ENCODE measurements around the gene PPA1. TPM values are rescaled to one million over a fixed set of nuclear protein-coding genes. Genes with fewer than 3 reads are reported as not detected.
"Not testable (repeated sequence)": the region's sequence is repeated elsewhere in the genome, so short reads cannot be mapped to it uniquely, and the experiment has no call there.

Gene PPA1
- total RNA-seq, 1 experiment from 2014 or later, result 351 TPM

DNA sequence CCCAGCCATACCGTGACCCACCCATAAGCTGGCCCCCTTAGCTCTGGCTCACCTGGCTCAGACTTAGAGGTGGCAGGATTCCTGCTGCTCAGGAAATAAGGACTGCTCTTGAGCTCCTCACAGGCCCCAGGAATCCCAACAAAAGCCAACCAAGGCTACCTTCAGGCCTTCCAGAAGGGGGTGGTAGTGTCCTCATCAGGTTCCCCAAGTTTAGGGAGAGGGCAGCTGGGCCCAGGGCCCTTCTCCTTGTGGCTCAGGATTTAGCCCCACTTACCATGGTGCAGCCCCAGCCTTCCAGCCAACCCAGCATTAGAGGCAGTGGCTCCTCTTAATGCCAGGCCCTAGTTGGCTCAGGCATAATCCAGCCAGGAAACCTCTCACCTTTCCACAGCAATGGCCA lies 27.0 kb upstream of the PPA1 start:
- no peak for DNase-seq (ENCODE audit: low spot score)
- H3K4me3 ChIP-seq (ENCODE audit: low read depth, low read length, poor library complexity, severe bottlenecking), result no peak overlapping the region
- H3K9me3 ChIP-seq (ENCODE audit: low read depth, low read length, poor library complexity, severe bottlenecking), result no peaks in the 10 kb centered on the region
- ChIA-PET CTCF (interaction anchor here (0.6 kb wide), 1 partner anchor 11 kb away, joined by 3 read pairs; no protein-coding TSS in a partner anchor), POLR2A (ENCODE audit: low non-redundant PET) (no interaction called here)
- no peak for TF ChIP-seq EZH2 (IDR thresholded peaks at IDR 0.05; ENCODE audit: borderline replicate concordance, low read depth, low read length, poor library complexity, severe bottlenecking)
- TF ChIP-seq, protein P1, sequence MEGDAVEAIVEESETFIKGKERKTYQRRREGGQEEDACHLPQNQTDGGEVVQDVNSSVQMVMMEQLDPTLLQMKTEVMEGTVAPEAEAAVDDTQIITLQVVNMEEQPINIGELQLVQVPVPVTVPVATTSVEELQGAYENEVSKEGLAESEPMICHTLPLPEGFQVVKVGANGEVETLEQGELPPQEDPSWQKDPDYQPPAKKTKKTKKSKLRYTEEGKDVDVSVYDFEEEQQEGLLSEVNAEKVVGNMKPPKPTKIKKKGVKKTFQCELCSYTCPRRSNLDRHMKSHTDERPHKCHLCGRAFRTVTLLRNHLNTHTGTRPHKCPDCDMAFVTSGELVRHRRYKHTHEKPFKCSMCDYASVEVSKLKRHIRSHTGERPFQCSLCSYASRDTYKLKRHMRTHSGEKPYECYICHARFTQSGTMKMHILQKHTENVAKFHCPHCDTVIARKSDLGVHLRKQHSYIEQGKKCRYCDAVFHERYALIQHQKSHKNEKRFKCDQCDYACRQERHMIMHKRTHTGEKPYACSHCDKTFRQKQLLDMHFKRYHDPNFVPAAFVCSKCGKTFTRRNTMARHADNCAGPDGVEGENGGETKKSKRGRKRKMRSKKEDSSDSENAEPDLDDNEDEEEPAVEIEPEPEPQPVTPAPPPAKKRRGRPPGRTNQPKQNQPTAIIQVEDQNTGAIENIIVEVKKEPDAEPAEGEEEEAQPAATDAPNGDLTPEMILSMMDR (conservative IDR thresholded peaks at IDR 0.05; ENCODE audit: low read depth, low read length), result no peak
- no peaks in the 10 kb centered on the region for H3K36me3 ChIP-seq (ENCODE audit: insufficient read depth, low read length, poor library complexity, severe bottlenecking)
- H3K27ac ChIP-seq (ENCODE audit: low read depth, low read length, poor library complexity, severe bottlenecking), result no peak overlapping the region
- H3K27me3 ChIP-seq (replicated peaks; ENCODE audit: insufficient read depth, low read depth, low read length, poor library complexity), result no peaks in the 10 kb centered on the region
- intact Hi-C loops (cut with micrococcal nuclease; ENCODE audit: unreplicated experiment), result no loop called here
- no peaks in the 10 kb centered on the region for H3K4me1 ChIP-seq (ENCODE audit: insufficient read depth, low read length, poor library complexity, severe bottlenecking)
- no TSS peak for BruUV-seq (replicated peaks)

DNA sequence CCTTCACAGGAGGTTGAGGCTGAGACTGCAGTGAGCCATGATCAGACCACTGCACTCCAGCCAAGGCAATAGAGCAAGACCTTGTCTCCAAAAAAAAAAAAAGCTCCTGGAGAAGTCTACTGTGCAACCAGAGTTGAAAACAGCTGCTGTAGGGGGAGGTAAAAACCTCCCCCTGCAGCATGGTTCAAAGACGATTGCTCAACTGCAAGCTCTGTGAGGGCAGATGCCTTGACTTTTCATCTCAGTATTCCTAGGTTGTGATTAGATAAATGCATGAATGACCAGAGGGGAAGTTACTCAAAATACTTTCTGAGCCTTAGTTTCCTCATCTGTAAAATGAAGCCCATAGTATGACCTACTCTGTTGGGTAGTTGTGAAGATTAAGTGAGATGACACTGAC lies 25.0 kb upstream of the PPA1 start:
- intact Hi-C loops (cut with micrococcal nuclease; ENCODE audit: unreplicated experiment), result no loop called here
- Histone ChIP-seq H3K9me3 (ENCODE audit: low read depth, low read length, poor library complexity, severe bottlenecking) (no peaks in the 10 kb centered on the region), H3K27ac (ENCODE audit: low read depth, low read length, poor library complexity, severe bottlenecking) (no peak overlapping the region), H3K4me1 (ENCODE audit: insufficient read depth, low read length, poor library complexity, severe bottlenecking) (no peaks in the 10 kb centered on the region), H3K36me3 (ENCODE audit: insufficient read depth, low read length, poor library complexity, severe bottlenecking) (no peaks in the 10 kb centered on the region), H3K27me3 (replicated peaks; ENCODE audit: insufficient read depth, low read depth, low read length, poor library complexity) (no peaks in the 10 kb centered on the region), H3K4me3 (ENCODE audit: low read depth, low read length, poor library complexity, severe bottlenecking) (no peak overlapping the region)
- DNase-seq (ENCODE audit: low spot score), result no peak
- CTCF ChIA-PET, result no interaction called here
- BruUV-seq (replicated peaks), result no TSS peak
- POLR2A ChIA-PET (ENCODE audit: low non-redundant PET), result no interaction called here
- TF ChIP-seq, protein P1 (conservative IDR thresholded peaks at IDR 0.05; ENCODE audit: low read depth, low read length), result no peak
- TF ChIP-seq EZH2 (IDR thresholded peaks at IDR 0.05; ENCODE audit: borderline replicate concordance, low read depth, low read length, poor library complexity, severe bottlenecking), result no peak

DNA sequence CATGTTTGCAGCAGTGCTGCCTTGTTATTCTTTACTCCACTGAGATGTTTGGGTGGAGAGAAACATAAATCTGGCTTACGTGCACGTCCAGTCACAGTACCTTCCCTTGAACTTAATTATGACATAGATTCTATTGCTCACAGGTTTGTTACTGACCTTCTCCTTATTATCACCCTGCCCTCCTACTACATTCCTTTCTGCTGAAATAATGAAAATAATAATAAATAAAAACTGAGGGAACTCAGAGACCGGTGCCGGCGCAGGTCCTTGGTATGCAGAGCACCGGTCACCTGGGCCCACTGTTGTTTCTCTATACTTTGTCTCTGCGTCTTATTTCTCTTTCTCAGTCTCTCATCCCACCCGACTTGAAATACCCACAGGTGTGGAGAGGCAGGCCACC lies 24.6 kb upstream of the PPA1 start:
- H3K36me3 ChIP-seq (ENCODE audit: insufficient read depth, low read length, poor library complexity, severe bottlenecking); H3K4me3 ChIP-seq (ENCODE audit: low read depth, low read length, poor library complexity, severe bottlenecking); H3K9me3 ChIP-seq (ENCODE audit: low read depth, low read length, poor library complexity, severe bottlenecking); intact Hi-C loops (cut with micrococcal nuclease; ENCODE audit: unreplicated experiment); H3K4me1 ChIP-seq (ENCODE audit: insufficient read depth, low read length, poor library complexity, severe bottlenecking); DNase-seq (ENCODE audit: low spot score); H3K27me3 ChIP-seq (replicated peaks; ENCODE audit: insufficient read depth, low read depth, low read length, poor library complexity); POLR2A ChIA-PET (ENCODE audit: low non-redundant PET); CTCF ChIA-PET; H3K27ac ChIP-seq (ENCODE audit: low read depth, low read length, poor library complexity, severe bottlenecking); BruUV-seq (replicated peaks): not testable (repeated sequence)

DNA sequence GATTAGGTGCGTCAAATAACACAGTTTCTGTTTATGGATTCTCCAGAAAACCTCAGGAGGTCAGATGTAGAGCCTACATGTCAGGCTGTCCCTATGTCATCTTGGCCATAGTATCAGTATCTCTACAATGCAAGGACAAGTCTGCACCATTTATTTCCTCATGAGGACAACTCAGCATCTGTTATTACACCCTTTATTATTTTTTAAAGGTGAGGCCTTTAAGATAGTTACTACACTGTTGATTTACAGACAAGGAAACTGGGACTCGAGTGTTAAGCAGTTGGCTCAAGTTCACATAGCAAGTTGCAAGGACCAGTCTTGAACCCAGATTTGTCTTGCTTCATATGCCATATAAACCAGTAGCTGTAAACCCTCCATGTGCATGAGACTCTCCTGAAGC lies 23.2 kb upstream of the PPA1 start:
- ChIA-PET POLR2A (ENCODE audit: low non-redundant PET) (no interaction called here), CTCF (interaction anchor here (1.0 kb wide), 1 partner anchor 108 kb away, joined by 3 read pairs; no protein-coding TSS in a partner anchor)
- intact Hi-C loops (cut with micrococcal nuclease; ENCODE audit: unreplicated experiment), result no loop called here
- BruUV-seq (replicated peaks), result no TSS peak
- TF ChIP-seq, protein P1 (conservative IDR thresholded peaks at IDR 0.05; ENCODE audit: low read depth, low read length), result no peak
- no peak for TF ChIP-seq EZH2 (IDR thresholded peaks at IDR 0.05; ENCODE audit: borderline replicate concordance, low read depth, low read length, poor library complexity, severe bottlenecking)
- no peak for DNase-seq (ENCODE audit: low spot score)
- H3K9me3 ChIP-seq (ENCODE audit: low read depth, low read length, poor library complexity, severe bottlenecking), result no peaks in the 10 kb centered on the region
- H3K27ac ChIP-seq (ENCODE audit: low read depth, low read length, poor library complexity, severe bottlenecking), result no peak overlapping the region
- no peak overlapping the region for H3K4me3 ChIP-seq (ENCODE audit: low read depth, low read length, poor library complexity, severe bottlenecking)
- no peaks in the 10 kb centered on the region for H3K4me1 ChIP-seq (ENCODE audit: insufficient read depth, low read length, poor library complexity, severe bottlenecking)
- H3K27me3 ChIP-seq (replicated peaks; ENCODE audit: insufficient read depth, low read depth, low read length, poor library complexity), result no peaks in the 10 kb centered on the region
- no peaks in the 10 kb centered on the region for H3K36me3 ChIP-seq (ENCODE audit: insufficient read depth, low read length, poor library complexity, severe bottlenecking)

Measured in A673 (cell line).